ENCODE data around the gene CCDC57.

DNA sequence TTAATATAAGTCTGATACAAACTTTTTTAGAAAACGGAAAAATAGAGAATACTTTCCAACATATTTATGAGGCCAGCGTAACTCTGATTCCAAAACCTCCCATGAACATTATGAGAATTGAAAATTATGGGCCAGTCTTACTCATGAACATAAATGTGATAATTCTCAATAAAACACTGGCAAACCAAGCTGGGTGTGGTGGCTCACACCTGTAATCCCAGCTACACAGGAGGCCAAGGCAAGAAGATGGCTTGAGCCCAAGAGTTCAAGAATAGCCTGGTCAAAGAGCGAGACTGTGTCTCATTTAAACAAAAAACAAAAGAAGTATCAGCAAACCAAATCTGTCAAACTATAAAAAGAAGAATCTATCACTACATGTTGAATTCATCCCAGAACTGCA is 47.8 kb downstream of the CCDC57 start:
- TF ChIP-seq, protein P1, sequence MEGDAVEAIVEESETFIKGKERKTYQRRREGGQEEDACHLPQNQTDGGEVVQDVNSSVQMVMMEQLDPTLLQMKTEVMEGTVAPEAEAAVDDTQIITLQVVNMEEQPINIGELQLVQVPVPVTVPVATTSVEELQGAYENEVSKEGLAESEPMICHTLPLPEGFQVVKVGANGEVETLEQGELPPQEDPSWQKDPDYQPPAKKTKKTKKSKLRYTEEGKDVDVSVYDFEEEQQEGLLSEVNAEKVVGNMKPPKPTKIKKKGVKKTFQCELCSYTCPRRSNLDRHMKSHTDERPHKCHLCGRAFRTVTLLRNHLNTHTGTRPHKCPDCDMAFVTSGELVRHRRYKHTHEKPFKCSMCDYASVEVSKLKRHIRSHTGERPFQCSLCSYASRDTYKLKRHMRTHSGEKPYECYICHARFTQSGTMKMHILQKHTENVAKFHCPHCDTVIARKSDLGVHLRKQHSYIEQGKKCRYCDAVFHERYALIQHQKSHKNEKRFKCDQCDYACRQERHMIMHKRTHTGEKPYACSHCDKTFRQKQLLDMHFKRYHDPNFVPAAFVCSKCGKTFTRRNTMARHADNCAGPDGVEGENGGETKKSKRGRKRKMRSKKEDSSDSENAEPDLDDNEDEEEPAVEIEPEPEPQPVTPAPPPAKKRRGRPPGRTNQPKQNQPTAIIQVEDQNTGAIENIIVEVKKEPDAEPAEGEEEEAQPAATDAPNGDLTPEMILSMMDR (IDR thresholded peaks at IDR 0.05 in 8 of 11, conservative IDR thresholded peaks at IDR 0.05 in 3 of 11): no peak
- no peak for TF ChIP-seq POLR2AphosphoS5 (IDR thresholded peaks at IDR 0.05)
